SU-DHL-6 (cell line): ENCODE data around the gene TIRAP.

ENCODE experiments used
- EZH2phosphoT487 ChIP-seq: fragments of 200-600 bp; sonication (generic), shearing (Covaris generic); conservative IDR thresholded peaks from 2 replicates; pipeline ENCODE4 v1.6.1; 2018; ENCODE audit warnings: mild to moderate bottlenecking, antibody characterized with exemption, low read length, moderate library complexity, mixed read lengths
- TF ChIP-seq, protein P1 (sequence below): fragments of 200-600 bp; sonication (generic); IDR thresholded peaks from one replicate; pipeline ENCODE4 v1.5.1; 2017; ENCODE audit warnings: antibody characterized with exemption, mild to moderate bottlenecking, low read length, moderate library complexity; ENCODE audit not compliant: insufficient read depth, poor library complexity, severe bottlenecking

DNA sequence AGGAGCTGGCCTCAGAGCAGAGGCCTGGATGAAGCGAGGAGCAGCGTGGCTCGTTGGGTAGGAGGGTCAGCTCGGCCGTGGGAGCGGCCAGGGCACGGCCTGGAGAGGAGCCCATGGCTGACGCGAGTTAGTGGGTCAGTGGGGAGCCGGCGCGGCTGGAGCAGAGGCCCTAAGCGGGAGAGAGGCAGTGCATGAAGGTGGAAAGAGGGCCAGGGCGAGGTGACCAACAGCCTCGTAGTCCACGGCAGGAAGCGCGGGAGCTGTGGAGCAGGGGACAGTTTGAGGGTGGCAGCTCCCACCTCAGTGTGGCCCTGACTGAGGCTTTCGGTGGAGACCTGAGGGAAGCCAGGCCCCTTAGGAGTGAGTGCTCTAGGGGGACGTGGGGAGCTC lies 45.1 kb downstream of the TIRAP start:
- TF ChIP-seq, protein P1, sequence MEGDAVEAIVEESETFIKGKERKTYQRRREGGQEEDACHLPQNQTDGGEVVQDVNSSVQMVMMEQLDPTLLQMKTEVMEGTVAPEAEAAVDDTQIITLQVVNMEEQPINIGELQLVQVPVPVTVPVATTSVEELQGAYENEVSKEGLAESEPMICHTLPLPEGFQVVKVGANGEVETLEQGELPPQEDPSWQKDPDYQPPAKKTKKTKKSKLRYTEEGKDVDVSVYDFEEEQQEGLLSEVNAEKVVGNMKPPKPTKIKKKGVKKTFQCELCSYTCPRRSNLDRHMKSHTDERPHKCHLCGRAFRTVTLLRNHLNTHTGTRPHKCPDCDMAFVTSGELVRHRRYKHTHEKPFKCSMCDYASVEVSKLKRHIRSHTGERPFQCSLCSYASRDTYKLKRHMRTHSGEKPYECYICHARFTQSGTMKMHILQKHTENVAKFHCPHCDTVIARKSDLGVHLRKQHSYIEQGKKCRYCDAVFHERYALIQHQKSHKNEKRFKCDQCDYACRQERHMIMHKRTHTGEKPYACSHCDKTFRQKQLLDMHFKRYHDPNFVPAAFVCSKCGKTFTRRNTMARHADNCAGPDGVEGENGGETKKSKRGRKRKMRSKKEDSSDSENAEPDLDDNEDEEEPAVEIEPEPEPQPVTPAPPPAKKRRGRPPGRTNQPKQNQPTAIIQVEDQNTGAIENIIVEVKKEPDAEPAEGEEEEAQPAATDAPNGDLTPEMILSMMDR, result no peak
- no peak for TF ChIP-seq EZH2phosphoT487
